Measurements from ENCODE around the gene HMG20A. TPM values are rescaled to one million over a fixed set of nuclear protein-coding genes. Genes with fewer than 3 reads are reported as not detected.

HMG20A gene
- total RNA-seq, 3 donors from 2014 or later (not counting 1 experiment from before 2014, with no cell fraction given): 48.4 to 71.0 (median 53.9) TPM

DNA sequence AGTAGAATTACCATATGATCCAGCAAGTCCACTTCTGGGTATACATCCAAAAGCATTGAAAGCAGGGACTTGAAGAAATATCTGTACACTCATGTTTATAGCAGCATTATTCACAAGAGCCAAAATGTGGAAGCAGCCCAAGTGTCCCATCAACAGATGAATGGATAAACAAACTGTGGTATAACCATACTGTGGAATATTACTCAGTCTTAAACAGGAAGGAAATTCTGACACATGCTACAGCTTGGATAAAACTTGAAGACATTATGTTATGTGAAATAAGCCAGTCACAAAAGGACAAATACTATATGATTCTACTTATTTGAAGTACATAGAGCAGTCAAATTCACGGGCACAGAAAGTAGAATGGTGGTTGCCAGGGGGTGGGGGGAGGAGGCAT lies 91.2 kb downstream of the HMG20A start:
- 90% methylated on average over 1 of the region's 1 CpG for WGBS (ENCODE audit: insufficient coverage)
- TF ChIP-seq, protein P1, sequence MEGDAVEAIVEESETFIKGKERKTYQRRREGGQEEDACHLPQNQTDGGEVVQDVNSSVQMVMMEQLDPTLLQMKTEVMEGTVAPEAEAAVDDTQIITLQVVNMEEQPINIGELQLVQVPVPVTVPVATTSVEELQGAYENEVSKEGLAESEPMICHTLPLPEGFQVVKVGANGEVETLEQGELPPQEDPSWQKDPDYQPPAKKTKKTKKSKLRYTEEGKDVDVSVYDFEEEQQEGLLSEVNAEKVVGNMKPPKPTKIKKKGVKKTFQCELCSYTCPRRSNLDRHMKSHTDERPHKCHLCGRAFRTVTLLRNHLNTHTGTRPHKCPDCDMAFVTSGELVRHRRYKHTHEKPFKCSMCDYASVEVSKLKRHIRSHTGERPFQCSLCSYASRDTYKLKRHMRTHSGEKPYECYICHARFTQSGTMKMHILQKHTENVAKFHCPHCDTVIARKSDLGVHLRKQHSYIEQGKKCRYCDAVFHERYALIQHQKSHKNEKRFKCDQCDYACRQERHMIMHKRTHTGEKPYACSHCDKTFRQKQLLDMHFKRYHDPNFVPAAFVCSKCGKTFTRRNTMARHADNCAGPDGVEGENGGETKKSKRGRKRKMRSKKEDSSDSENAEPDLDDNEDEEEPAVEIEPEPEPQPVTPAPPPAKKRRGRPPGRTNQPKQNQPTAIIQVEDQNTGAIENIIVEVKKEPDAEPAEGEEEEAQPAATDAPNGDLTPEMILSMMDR (IDR thresholded peaks at IDR 0.05): no peak
- Mint-ChIP-seq H3K4me3 (no peak overlapping the region), H3K9me3 (no peaks in the 10 kb centered on the region), H3K27ac (no peak overlapping the region), H3K27me3 (ENCODE audit: low read depth in 2 of 2) (no peaks in the 10 kb centered on the region), H3K36me3 (no peaks in the 10 kb centered on the region), H3K4me1 (peaks cover 0 to 20% of the 10 kb centered on the region in 2 donors)
- Histone ChIP-seq H3K36me3 (ENCODE audit: control insufficient read depth, insufficient read depth, low read length) (no peaks in the 10 kb centered on the region), H3K4me1 (ENCODE audit: control insufficient read depth, insufficient read depth, low read length) (peaks cover 6% of the 10 kb centered on the region), H3K27ac (ENCODE audit: low read length) (no peak overlapping the region), H3K4me3 (ENCODE audit: low read length) (no peak overlapping the region), H3K9me3 (ENCODE audit: control insufficient read depth, insufficient read depth, low read length) (no peaks in the 10 kb centered on the region), H3K27me3 (ENCODE audit: control insufficient read depth, insufficient read depth, low read length) (no peaks in the 10 kb centered on the region)
- no peak for ATAC-seq
- intact Hi-C loops (cut with micrococcal nuclease): no loop called here
- DNase-seq: no peak

DNA sequence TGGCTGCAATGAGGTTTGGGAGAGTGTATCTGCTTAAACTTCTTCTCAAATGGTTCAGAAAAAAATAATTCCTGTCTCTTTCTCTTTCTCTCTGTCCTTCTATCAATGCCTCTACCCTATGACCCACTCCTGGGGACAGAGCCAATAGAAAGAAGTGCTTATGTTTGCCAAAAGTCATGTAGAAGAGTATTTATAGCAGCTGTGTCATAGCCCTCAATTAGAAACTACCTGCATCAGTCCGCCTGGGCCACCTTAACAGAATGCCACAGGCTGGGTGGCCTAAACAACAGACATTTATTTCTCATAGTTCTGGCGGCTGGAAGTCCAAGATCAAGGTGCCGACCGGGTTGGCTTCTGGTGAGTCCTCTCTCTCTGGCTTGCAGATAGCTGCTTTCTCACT lies 92.5 kb downstream of the HMG20A start:
- no peaks in the 10 kb centered on the region for H3K36me3 Mint-ChIP-seq
- Histone ChIP-seq H3K27ac (ENCODE audit: low read length) (no peak overlapping the region), H3K27me3 (ENCODE audit: control insufficient read depth, insufficient read depth, low read length) (no peaks in the 10 kb centered on the region), H3K4me1 (ENCODE audit: control insufficient read depth, insufficient read depth, low read length) (peaks cover 6% of the 10 kb centered on the region), H3K9me3 (ENCODE audit: control insufficient read depth, insufficient read depth, low read length) (no peaks in the 10 kb centered on the region), H3K36me3 (ENCODE audit: control insufficient read depth, insufficient read depth, low read length) (no peaks in the 10 kb centered on the region), H3K4me3 (ENCODE audit: low read length) (no peak overlapping the region)
- DNase-seq: no peak
- no peak overlapping the region for H3K27ac Mint-ChIP-seq
- TF ChIP-seq, protein P1 (IDR thresholded peaks at IDR 0.05): no peak
- 97% methylated on average over 4 of the region's 4 CpGs for WGBS (ENCODE audit: insufficient coverage)
- H3K27me3 Mint-ChIP-seq (ENCODE audit: low read depth in 2 of 2): no peaks in the 10 kb centered on the region
- no peaks in the 10 kb centered on the region for H3K9me3 Mint-ChIP-seq
- intact Hi-C loops (cut with micrococcal nuclease): no loop called here
- H3K4me1 Mint-ChIP-seq: peaks cover 0 to 7% of the 10 kb centered on the region in 2 donors
- H3K4me3 Mint-ChIP-seq: no peak overlapping the region
- no peak for ATAC-seq

DNA sequence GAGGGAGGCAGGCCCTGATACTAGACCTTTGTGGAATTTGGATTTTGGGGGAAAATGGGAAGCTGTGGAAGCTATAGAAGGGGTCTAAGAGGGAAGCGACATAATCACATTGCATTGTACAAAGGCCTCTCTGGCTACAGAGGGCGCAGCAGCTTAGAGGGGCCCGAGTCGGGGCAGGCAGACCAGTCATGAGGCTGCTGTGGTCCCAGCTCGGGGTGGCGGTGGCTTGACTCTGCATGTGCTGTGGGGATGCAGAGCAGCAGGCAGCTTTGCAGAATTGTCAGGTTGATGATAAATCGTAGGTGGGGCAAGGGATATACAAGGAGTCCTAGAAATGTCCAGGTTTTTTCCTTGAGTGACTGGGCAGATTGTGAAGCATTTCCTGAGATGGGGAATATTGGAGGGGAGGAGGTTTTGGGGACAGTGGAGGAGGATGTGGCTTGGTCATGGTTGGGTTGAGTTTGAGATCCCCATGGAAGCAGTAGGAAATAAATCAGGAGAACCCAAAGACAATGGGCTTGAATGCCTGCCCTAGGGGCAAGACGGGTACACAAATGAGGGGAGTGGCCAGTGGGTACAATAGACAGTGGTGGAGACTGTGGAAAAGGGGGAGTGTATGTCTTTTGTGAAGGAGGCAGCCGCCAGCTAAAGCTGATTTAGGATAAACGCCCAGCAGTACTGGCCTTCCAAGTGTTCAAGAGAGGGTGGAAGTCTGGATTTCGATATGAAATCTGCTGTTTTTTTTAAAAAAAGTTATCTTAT lies 94.1 kb downstream of the HMG20A start:
- intact Hi-C loops (cut with micrococcal nuclease): no loop called here
- Mint-ChIP-seq H3K4me1 (no peaks in the 10 kb centered on the region), H3K36me3 (no peaks in the 10 kb centered on the region), H3K27me3 (ENCODE audit: low read depth in 2 of 2) (no peaks in the 10 kb centered on the region), H3K9me3 (no peaks in the 10 kb centered on the region), H3K27ac (no peak overlapping the region), H3K4me3 (no peak overlapping the region)
- no peaks in the 10 kb centered on the region for H3K4me1 ChIP-seq (ENCODE audit: control insufficient read depth, insufficient read depth, low read length)
- ATAC-seq: no peak
- no peak overlapping the region for H3K27ac ChIP-seq (ENCODE audit: low read length)
- TF ChIP-seq, protein P1 (IDR thresholded peaks at IDR 0.05): no peak
- H3K36me3 ChIP-seq (ENCODE audit: control insufficient read depth, insufficient read depth, low read length): no peaks in the 10 kb centered on the region
- H3K9me3 ChIP-seq (ENCODE audit: control insufficient read depth, insufficient read depth, low read length): no peaks in the 10 kb centered on the region
- no peak overlapping the region for H3K4me3 ChIP-seq (ENCODE audit: low read length)
- H3K27me3 ChIP-seq (ENCODE audit: control insufficient read depth, insufficient read depth, low read length): no peaks in the 10 kb centered on the region
- no peak for DNase-seq
- 74% methylated on average over 10 of the region's 11 CpGs for WGBS (ENCODE audit: insufficient coverage)

DNA sequence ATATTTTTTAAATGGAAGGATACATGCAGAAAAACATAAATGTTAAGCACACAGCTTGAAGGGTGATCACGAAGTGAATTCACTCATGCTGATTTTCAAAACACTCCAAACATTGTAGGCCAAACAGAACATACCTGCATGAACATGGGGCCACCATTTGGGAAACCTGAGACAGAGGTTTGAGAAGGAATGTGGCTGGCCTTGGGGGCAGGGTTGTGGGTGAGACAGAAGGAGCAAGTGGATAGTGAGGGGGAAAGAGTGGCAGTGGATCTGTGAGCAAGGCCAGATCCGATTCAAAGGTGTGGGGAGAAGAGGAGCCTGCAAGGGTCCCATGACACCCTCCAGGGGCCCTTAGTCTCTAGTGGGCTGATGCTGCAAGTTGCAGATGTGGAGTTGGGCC lies 94.9 kb downstream of the HMG20A start:
- intact Hi-C loops (cut with micrococcal nuclease): no loop called here
- Mint-ChIP-seq H3K4me1 (no peaks in the 10 kb centered on the region), H3K36me3 (no peaks in the 10 kb centered on the region), H3K27me3 (ENCODE audit: low read depth in 2 of 2) (no peaks in the 10 kb centered on the region), H3K4me3 (no peak overlapping the region), H3K27ac (no peak overlapping the region), H3K9me3 (no peaks in the 10 kb centered on the region)
- Histone ChIP-seq H3K4me1 (ENCODE audit: control insufficient read depth, insufficient read depth, low read length) (no peaks in the 10 kb centered on the region), H3K27ac (ENCODE audit: low read length) (no peak overlapping the region), H3K9me3 (ENCODE audit: control insufficient read depth, insufficient read depth, low read length) (no peaks in the 10 kb centered on the region), H3K4me3 (ENCODE audit: low read length) (no peak overlapping the region), H3K36me3 (ENCODE audit: control insufficient read depth, insufficient read depth, low read length) (no peaks in the 10 kb centered on the region), H3K27me3 (ENCODE audit: control insufficient read depth, insufficient read depth, low read length) (no peaks in the 10 kb centered on the region)
- ATAC-seq (no peak), DNase-seq (no peak)
- 88% methylated on average over 1 of the region's 2 CpGs for WGBS (ENCODE audit: insufficient coverage)
- TF ChIP-seq, protein P1 (IDR thresholded peaks at IDR 0.05): no peak

Data from natural killer cell (primary cell).